HepG2 (cell line): ENCODE measurements around the gene CARMIL3.

ENCODE experiments used
- CEBPB ChIP-seq: IDR thresholded peaks from 2 replicates; pipeline ENCODE4 v1.6.1; 2011; ENCODE audit warnings: low read depth, low read length, improper control_type of control experiment, borderline replicate concordance
- CEBPZ ChIP-seq: IDR thresholded peaks from 2 replicates; pipeline ENCODE4 v1.6.1; 2012; ENCODE audit warnings: low read length, improper control_type of control experiment
- ZBTB4 ChIP-seq: sonication (generic); formaldehyde crosslinking; IDR thresholded peaks from 2 replicates; pipeline ENCODE4 v1.4.0; 2020; ENCODE audit warnings: missing genetic modification reagents, mild to moderate bottlenecking, borderline replicate concordance
- ZBTB7A ChIP-seq: sonication (generic); formaldehyde crosslinking; IDR thresholded peaks from 2 replicates; pipeline ENCODE4 v1.8.0; 2022; ENCODE audit warnings: mild to moderate bottlenecking, missing genetic modification reagents
- ZC3H4 ChIP-seq: sonication (generic); formaldehyde crosslinking; IDR thresholded peaks from 2 replicates; pipeline ENCODE4 v1.4.0; 2020; ENCODE audit warnings: missing genetic modification reagents, borderline replicate concordance

- no peak for TF ChIP-seq CEBPZ
- no peak for TF ChIP-seq CEBPB
- TF ChIP-seq ZBTB7A (CRISPR knock-in tag) = no peak
- no peak for TF ChIP-seq ZC3H4
- no peak for TF ChIP-seq ZBTB4 (CRISPR knock-in tag)
Measured at GRCh38 chr14:24063263-24063836, 11.5 kb downstream of the CARMIL3 start.
